Stimulated activated CD4-positive, alpha-beta T cell treated with anti-CD3 and anti-CD28 coated beads, Interleukin-4, amount 100 ng/mL, for 48 hours (primary cell): Measurements from ENCODE around the gene VAMP1.
"Not testable (repeated sequence)": the region's sequence is repeated elsewhere in the genome, so short reads cannot be mapped to it uniquely, and the experiment has no call there.

Experiments used
- DNase-seq, 2 donors: peaks; one replicate each; pipeline ENCODE4 v3.0.0-alpha.2; 2020; ENCODE audit warnings: low read depth in 2 of 2

Gene VAMP1

GRCh38 chr12:6470375-6471163 is at the start of gene VAMP1:
Gene VAMP1 (minus strand): TSS chr12:6470677. CDS start chr12:6470531, 146 bp downstream.
- DNase-seq: peak; percentile 97 to 99

GRCh38 chr12:6520186-6520585 is 49.7 kb upstream of the VAMP1 start:
- no peak for DNase-seq

- DNase-seq: no peak
These were observed 37.6 kb upstream of the VAMP1 start for GRCh38 chr12:6508087-6508486.

GRCh38 chr12:6507102-6507998 is 36.9 kb upstream of the VAMP1 start:
- no peak for DNase-seq

- no peak for DNase-seq
These were observed 30.0 kb upstream of the VAMP1 start for GRCh38 chr12:6500466-6500865.

GRCh38 chr12:6497291-6497690 is 26.8 kb upstream of the VAMP1 start:
- not testable (repeated sequence) for DNase-seq

- DNase-seq: no peak
These were observed 24.5 kb upstream of the VAMP1 start for GRCh38 chr12:6494968-6495367.

- no peak for DNase-seq
These were observed 23.8 kb upstream of the VAMP1 start for GRCh38 chr12:6494258-6494743.

- peak; percentile 88 to 94 for DNase-seq
These were observed 23.2 kb upstream of the VAMP1 start, which contains the start of gene NCAPD2 for GRCh38 chr12:6493497-6494257. Gene NCAPD2 (plus strand): TSS chr12:6494102. CDS start chr12:6495099, 997 bp downstream.

GRCh38 chr12:6492838-6493496 is 22.5 kb upstream of the VAMP1 start, which contains the start of gene MRPL51:
Gene MRPL51 (minus strand): TSS chr12:6493262. CDS start chr12:6493136, 126 bp downstream.
- peak; percentile 99 for DNase-seq

GRCh38 chr12:6490673-6491072 is 20.2 kb upstream of the VAMP1 start:
- DNase-seq: not testable (repeated sequence)

GRCh38 chr12:6489449-6489848 is 19.0 kb upstream of the VAMP1 start:
- no peak for DNase-seq

GRCh38 chr12:6488240-6488639 is 17.8 kb upstream of the VAMP1 start:
- DNase-seq: no peak

GRCh38 chr12:6478416-6478815 is 7.9 kb upstream of the VAMP1 start:
- no peak for DNase-seq

- DNase-seq: not testable (repeated sequence)
These were observed 7.3 kb upstream of the VAMP1 start for GRCh38 chr12:6477601-6478377.

GRCh38 chr12:6476489-6476888 is 6.0 kb upstream of the VAMP1 start:
- DNase-seq: no peak

GRCh38 chr12:6475233-6475975 is 4.9 kb upstream of the VAMP1 start:
- not testable (repeated sequence) for DNase-seq

- DNase-seq: no peak
These were observed 2.0 kb upstream of the VAMP1 start for GRCh38 chr12:6472491-6472890.

GRCh38 chr12:6471989-6472360 is 1.5 kb upstream of the VAMP1 start:
- DNase-seq: no peak
